Measurements from ENCODE around the gene AGBL1. TPM values are rescaled to one million over a fixed set of nuclear protein-coding genes. Genes with fewer than 3 reads are reported as not detected.
A peak's percentile ranks its signal among the peaks of the same experiment; 100 is the strongest.

The AGBL1 gene
- polyA plus RNA-seq, 4 donors: 0.01 to 0.04 TPM; not detected in 2

DNA sequence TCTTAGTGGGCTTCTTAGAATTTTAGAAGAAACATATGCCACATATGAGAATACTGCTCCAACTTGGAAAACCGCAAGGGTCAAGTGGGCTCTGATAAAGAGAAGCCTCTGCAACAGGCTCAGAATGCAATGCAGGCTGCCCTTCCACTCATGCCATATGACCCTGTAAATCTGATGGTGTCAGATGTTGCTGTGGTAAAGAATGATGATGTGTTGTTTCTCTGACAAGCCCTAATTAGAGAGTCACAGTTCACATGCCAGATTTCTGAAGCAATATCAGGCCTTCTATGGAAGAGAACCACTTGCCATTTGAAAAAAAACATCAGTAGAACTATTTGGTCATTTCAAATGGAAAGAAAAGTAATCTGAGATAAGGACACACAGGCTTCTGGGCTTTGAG is 749.6 kb downstream of the AGBL1 start:
- no peaks in the 10 kb centered on the region for H3K4me1 ChIP-seq (ENCODE audit: control insufficient read depth in 3 of 3, insufficient read depth in 2 of 3, low read depth in 1 of 3, low read length in 2 of 3)
- no peak for FAIRE-seq
- WGBS, 3 donors: 77 to 100% (median 85%) methylated on average over 1 of the region's 1 CpG

DNA sequence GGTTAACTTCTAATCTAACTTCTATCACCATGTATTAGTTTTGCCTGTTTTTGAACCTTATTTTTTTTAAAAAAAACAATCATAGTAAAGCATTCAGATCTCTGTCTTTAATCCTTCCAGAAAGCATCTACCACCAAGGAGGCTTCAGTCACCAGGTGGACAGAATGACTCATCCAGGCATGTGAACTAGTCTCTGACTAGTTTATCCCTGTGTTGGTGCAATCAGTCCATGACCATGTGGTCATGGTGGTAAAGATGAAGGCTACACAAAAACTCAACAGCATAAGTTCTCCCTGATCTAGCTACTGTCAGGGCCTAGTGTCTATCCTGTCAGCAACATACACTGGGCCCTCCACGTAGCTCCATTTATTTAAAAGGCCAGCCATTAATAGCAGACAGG is 750.6 kb downstream of the AGBL1 start:
- no peak for DNase-seq

More for the DNA sequence above, 749.6 kb downstream of the AGBL1 start:
- H3K36me3 ChIP-seq (ENCODE audit: control insufficient read depth in 3 of 3, insufficient read depth in 2 of 3, low read depth in 1 of 3, low read length in 3 of 3): no peaks in the 10 kb centered on the region
- H3K9me3 ChIP-seq (ENCODE audit: control insufficient read depth in 2 of 2, insufficient read depth in 1 of 2, low read depth in 1 of 2, low read length in 1 of 2): no peaks in the 10 kb centered on the region
- H3K27me3 ChIP-seq (ENCODE audit: control insufficient read depth in 3 of 3, insufficient read depth in 3 of 3, low read length in 3 of 3): no peaks in the 10 kb centered on the region
- H3K27ac ChIP-seq (ENCODE audit: low read depth in 1 of 3, low read length in 2 of 3): no peak overlapping the region
- no peak overlapping the region for H3K4me3 ChIP-seq (ENCODE audit: low read depth in 1 of 3, low read length in 3 of 3)
- DNase-seq: no peak

GRCh38 chr15:86833595-86833994 is 753.9 kb downstream of the AGBL1 start:
- no peak for DNase-seq
- H3K27ac ChIP-seq (ENCODE audit: low read depth in 1 of 3, low read length in 2 of 3): no peak overlapping the region
- H3K4me3 ChIP-seq (ENCODE audit: low read depth in 1 of 3, low read length in 3 of 3): no peak overlapping the region
- FAIRE-seq: no peak
- WGBS, 3 donors: 69 to 87% (median 74%) methylated on average over 2 of the region's 2 CpGs
- no peaks in the 10 kb centered on the region for H3K36me3 ChIP-seq (ENCODE audit: control insufficient read depth in 3 of 3, insufficient read depth in 2 of 3, low read depth in 1 of 3, low read length in 3 of 3)
- H3K4me1 ChIP-seq (ENCODE audit: control insufficient read depth in 3 of 3, insufficient read depth in 2 of 3, low read depth in 1 of 3, low read length in 2 of 3): peaks cover 0 to 9% (median 0%) of the 10 kb centered on the region in 3 donors
- H3K9me3 ChIP-seq (ENCODE audit: control insufficient read depth in 2 of 2, insufficient read depth in 1 of 2, low read depth in 1 of 2, low read length in 1 of 2): no peaks in the 10 kb centered on the region
- no peaks in the 10 kb centered on the region for H3K27me3 ChIP-seq (ENCODE audit: control insufficient read depth in 3 of 3, insufficient read depth in 3 of 3, low read length in 3 of 3)

More for the DNA sequence above, 750.6 kb downstream of the AGBL1 start:
- H3K27ac ChIP-seq (ENCODE audit: low read depth in 1 of 3, low read length in 2 of 3): no peak overlapping the region
- 86 to 96% (median 88%) methylated on average over 1 of the region's 1 CpG for WGBS, 3 donors
- no peaks in the 10 kb centered on the region for H3K36me3 ChIP-seq (ENCODE audit: control insufficient read depth in 3 of 3, insufficient read depth in 2 of 3, low read depth in 1 of 3, low read length in 3 of 3)
- no peaks in the 10 kb centered on the region for H3K27me3 ChIP-seq (ENCODE audit: control insufficient read depth in 3 of 3, insufficient read depth in 3 of 3, low read length in 3 of 3)
- H3K4me1 ChIP-seq (ENCODE audit: control insufficient read depth in 3 of 3, insufficient read depth in 2 of 3, low read depth in 1 of 3, low read length in 2 of 3): peaks cover 0 to under 1% (median 0%) of the 10 kb centered on the region in 3 donors
- FAIRE-seq: no peak
- H3K9me3 ChIP-seq (ENCODE audit: control insufficient read depth in 2 of 2, insufficient read depth in 1 of 2, low read depth in 1 of 2, low read length in 1 of 2): no peaks in the 10 kb centered on the region
- H3K4me3 ChIP-seq (ENCODE audit: low read depth in 1 of 3, low read length in 3 of 3): no peak overlapping the region

- FAIRE-seq: no peak
- H3K9me3 ChIP-seq (ENCODE audit: control insufficient read depth in 2 of 2, insufficient read depth in 1 of 2, low read depth in 1 of 2, low read length in 1 of 2): no peaks in the 10 kb centered on the region
- H3K27me3 ChIP-seq (ENCODE audit: control insufficient read depth in 3 of 3, insufficient read depth in 3 of 3, low read length in 3 of 3): no peaks in the 10 kb centered on the region
- H3K4me3 ChIP-seq (ENCODE audit: low read depth in 1 of 3, low read length in 3 of 3): no peak overlapping the region
- WGBS, 3 donors: 69 to 76% (median 72%) methylated on average over 7 of the region's 7 CpGs
- peak in 1 of 2 donors; percentile 6 for DNase-seq
- no peaks in the 10 kb centered on the region for H3K36me3 ChIP-seq (ENCODE audit: control insufficient read depth in 3 of 3, insufficient read depth in 2 of 3, low read depth in 1 of 3, low read length in 3 of 3)
- H3K4me1 ChIP-seq (ENCODE audit: control insufficient read depth in 3 of 3, insufficient read depth in 2 of 3, low read depth in 1 of 3, low read length in 2 of 3): peaks cover 0 to 9% (median 0%) of the 10 kb centered on the region in 3 donors
- no peak overlapping the region for H3K27ac ChIP-seq (ENCODE audit: low read depth in 1 of 3, low read length in 2 of 3)
These were observed 754.6 kb downstream of the AGBL1 start for GRCh38 chr15:86834115-86834863.

GRCh38 chr15:86837294-86838061 is 757.8 kb downstream of the AGBL1 start:
- Histone ChIP-seq H3K27me3 (ENCODE audit: control insufficient read depth in 3 of 3, insufficient read depth in 3 of 3, low read length in 3 of 3) (no peaks in the 10 kb centered on the region), H3K4me3 (ENCODE audit: low read depth in 1 of 3, low read length in 3 of 3) (no peak overlapping the region), H3K36me3 (ENCODE audit: control insufficient read depth in 3 of 3, insufficient read depth in 2 of 3, low read depth in 1 of 3, low read length in 3 of 3) (no peaks in the 10 kb centered on the region), H3K4me1 (ENCODE audit: control insufficient read depth in 3 of 3, insufficient read depth in 2 of 3, low read depth in 1 of 3, low read length in 2 of 3) (peaks cover 0 to 9% (median 0%) of the 10 kb centered on the region in 3 donors), H3K27ac (ENCODE audit: low read depth in 1 of 3, low read length in 2 of 3) (no peak overlapping the region), H3K9me3 (ENCODE audit: control insufficient read depth in 2 of 2, insufficient read depth in 1 of 2, low read depth in 1 of 2, low read length in 1 of 2) (no peaks in the 10 kb centered on the region)
- WGBS, 3 donors: 39 to 70% (median 65%) methylated on average over 4 of the region's 4 CpGs
- no peak for FAIRE-seq
- no peak for DNase-seq

DNA sequence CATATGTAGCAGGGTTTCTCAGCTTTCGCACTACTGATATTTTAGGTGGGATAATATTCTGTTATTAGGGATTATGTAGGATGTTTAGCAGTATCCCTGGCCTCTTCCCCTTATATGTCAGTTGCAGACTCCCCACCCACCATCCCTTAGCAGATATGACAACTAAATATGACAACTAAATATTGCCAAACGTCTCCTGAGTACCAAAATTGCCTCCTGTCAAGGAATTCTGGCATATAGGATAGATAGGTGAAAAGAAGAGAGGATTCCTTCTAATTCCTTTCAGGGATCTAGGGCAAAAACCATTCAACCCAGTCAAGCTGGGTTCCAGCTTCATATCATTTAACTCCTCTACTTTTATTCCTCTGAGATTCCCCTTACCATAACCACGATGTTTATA is 759.8 kb downstream of the AGBL1 start:
- 78 to 85% (median 83%) methylated on average over 3 of the region's 3 CpGs for WGBS, 3 donors
- peaks cover 0 to 9% (median 0%) of the 10 kb centered on the region in 3 donors for H3K4me1 ChIP-seq (ENCODE audit: control insufficient read depth in 3 of 3, insufficient read depth in 2 of 3, low read depth in 1 of 3, low read length in 2 of 3)
- DNase-seq: no peak
- H3K27me3 ChIP-seq (ENCODE audit: control insufficient read depth in 3 of 3, insufficient read depth in 3 of 3, low read length in 3 of 3): no peaks in the 10 kb centered on the region
- no peak for FAIRE-seq
- no peaks in the 10 kb centered on the region for H3K36me3 ChIP-seq (ENCODE audit: control insufficient read depth in 3 of 3, insufficient read depth in 2 of 3, low read depth in 1 of 3, low read length in 3 of 3)
- H3K27ac ChIP-seq (ENCODE audit: low read depth in 1 of 3, low read length in 2 of 3): no peak overlapping the region
- H3K9me3 ChIP-seq (ENCODE audit: control insufficient read depth in 2 of 2, insufficient read depth in 1 of 2, low read depth in 1 of 2, low read length in 1 of 2): no peaks in the 10 kb centered on the region
- H3K4me3 ChIP-seq (ENCODE audit: low read depth in 1 of 3, low read length in 3 of 3): no peak overlapping the region

DNA sequence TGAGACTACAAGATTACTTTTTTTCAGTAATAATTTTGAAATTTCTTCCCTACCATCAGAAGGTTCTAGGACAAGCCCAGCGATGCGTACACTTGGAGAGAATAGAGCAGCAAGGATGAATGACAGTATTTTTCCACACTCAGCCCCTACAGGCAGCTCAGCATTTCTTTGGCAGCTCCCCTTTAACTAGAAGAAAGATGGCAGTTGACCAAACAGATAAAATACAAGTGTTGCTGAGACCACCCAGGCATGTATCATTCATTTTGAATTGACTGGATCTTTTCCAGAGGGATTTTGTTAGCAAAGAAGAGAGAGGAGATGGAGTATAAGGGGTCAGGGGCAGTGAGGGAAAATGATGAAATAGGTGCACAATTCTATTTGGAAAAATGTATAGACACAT is 761.3 kb downstream of the AGBL1 start:
- DNase-seq (no peak), FAIRE-seq (no peak)
- 40 to 49% (median 46%) methylated on average over 2 of the region's 2 CpGs for WGBS, 3 donors

DNA sequence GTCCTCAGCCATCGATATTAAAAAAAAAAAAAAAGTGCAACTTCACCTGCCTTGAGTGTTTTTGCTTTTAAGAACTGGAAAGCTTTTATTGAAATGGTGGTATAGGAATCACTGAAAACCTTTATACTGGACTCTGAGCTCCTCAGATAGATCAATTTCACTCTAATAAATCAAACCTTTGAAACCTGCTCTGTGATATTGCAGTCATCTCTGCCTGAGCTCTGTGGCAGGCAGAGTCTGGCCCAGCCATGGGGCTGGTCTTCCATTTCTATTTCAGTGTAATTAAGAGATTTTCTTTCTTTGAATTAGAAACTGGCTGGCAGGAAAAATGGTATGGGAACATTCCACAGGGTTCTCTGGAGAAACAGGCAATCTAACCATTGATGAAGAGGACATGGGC is 762.5 kb downstream of the AGBL1 start:
- H3K4me1 ChIP-seq (ENCODE audit: control insufficient read depth in 3 of 3, insufficient read depth in 2 of 3, low read depth in 1 of 3, low read length in 2 of 3): no peaks in the 10 kb centered on the region
- no peak overlapping the region for H3K27ac ChIP-seq (ENCODE audit: low read depth in 1 of 3, low read length in 2 of 3)
- no peak for FAIRE-seq
- no peaks in the 10 kb centered on the region for H3K36me3 ChIP-seq (ENCODE audit: control insufficient read depth in 3 of 3, insufficient read depth in 2 of 3, low read depth in 1 of 3, low read length in 3 of 3)
- H3K4me3 ChIP-seq (ENCODE audit: low read depth in 1 of 3, low read length in 3 of 3): no peak overlapping the region
- WGBS, 3 donors: 22 to 73% (median 25%) methylated on average over 1 of the region's 1 CpG
- DNase-seq: peak in 1 of 2 donors; percentile 46
- no peaks in the 10 kb centered on the region for H3K9me3 ChIP-seq (ENCODE audit: control insufficient read depth in 2 of 2, insufficient read depth in 1 of 2, low read depth in 1 of 2, low read length in 1 of 2)
- H3K27me3 ChIP-seq (ENCODE audit: control insufficient read depth in 3 of 3, insufficient read depth in 3 of 3, low read length in 3 of 3): no peaks in the 10 kb centered on the region

More for the DNA sequence above, 761.3 kb downstream of the AGBL1 start:
- Histone ChIP-seq H3K4me1 (ENCODE audit: control insufficient read depth in 3 of 3, insufficient read depth in 2 of 3, low read depth in 1 of 3, low read length in 2 of 3) (peaks cover 0 to 2% (median 0%) of the 10 kb centered on the region in 3 donors), H3K27ac (ENCODE audit: low read depth in 1 of 3, low read length in 2 of 3) (no peak overlapping the region), H3K4me3 (ENCODE audit: low read depth in 1 of 3, low read length in 3 of 3) (no peak overlapping the region), H3K36me3 (ENCODE audit: control insufficient read depth in 3 of 3, insufficient read depth in 2 of 3, low read depth in 1 of 3, low read length in 3 of 3) (no peaks in the 10 kb centered on the region), H3K9me3 (ENCODE audit: control insufficient read depth in 2 of 2, insufficient read depth in 1 of 2, low read depth in 1 of 2, low read length in 1 of 2) (no peaks in the 10 kb centered on the region), H3K27me3 (ENCODE audit: control insufficient read depth in 3 of 3, insufficient read depth in 3 of 3, low read length in 3 of 3) (no peaks in the 10 kb centered on the region)
